Fibroblast of villous mesenchyme (primary cell): Measurements from ENCODE around the gene TAPT1. TPM values are rescaled to one million over a fixed set of nuclear protein-coding genes. Genes with fewer than 3 reads are reported as not detected.

Source experiments
- DNase-seq: peaks from one replicate; pipeline ENCODE4 v3.0.0-alpha.2; 2010; ENCODE audit warnings: low read depth
- H3K4me3 ChIP-seq: 2 replicates; pipeline ENCODE4 v1.5.1; 2011; ENCODE audit warnings: low read depth, mild to moderate bottlenecking, low read length
- total RNA-seq: library from RNA; depleted of rRNA; stranded (reverse); fragments of >200 nt; gene quantifications from 2 replicates; pipeline ENCODE4 v1.2.3, GENCODE V29; 2012
- TF ChIP-seq, protein P1 (sequence below): IDR thresholded peaks from 2 replicates; pipeline ENCODE4 v1.5.1; 2012; ENCODE audit warnings: low read depth, mild to moderate bottlenecking, low read length; ENCODE audit not compliant: insufficient read depth

Gene TAPT1
- total RNA-seq, 1 donor = 28.5 TPM

DNA sequence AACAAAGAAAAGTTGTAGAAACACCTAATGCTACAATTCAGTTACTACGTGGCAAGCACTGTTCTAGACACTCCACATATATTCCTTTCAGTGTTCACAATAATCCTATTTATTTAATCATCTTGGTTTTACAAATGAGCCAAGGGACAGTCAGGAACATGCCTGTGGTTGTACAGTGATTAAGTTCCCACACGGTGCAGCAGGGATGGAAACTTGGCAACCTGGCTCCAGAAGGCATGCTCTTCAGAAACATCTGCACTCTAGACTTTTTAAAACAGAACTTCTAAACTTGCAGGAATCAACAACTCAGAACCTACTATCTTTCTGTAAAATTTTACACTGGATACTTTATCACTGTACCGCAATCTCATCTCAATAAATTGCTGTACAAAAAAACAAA is 32.1 kb downstream of the TAPT1 start:
- H3K4me3 ChIP-seq = no peak overlapping the region
- TF ChIP-seq, protein P1, sequence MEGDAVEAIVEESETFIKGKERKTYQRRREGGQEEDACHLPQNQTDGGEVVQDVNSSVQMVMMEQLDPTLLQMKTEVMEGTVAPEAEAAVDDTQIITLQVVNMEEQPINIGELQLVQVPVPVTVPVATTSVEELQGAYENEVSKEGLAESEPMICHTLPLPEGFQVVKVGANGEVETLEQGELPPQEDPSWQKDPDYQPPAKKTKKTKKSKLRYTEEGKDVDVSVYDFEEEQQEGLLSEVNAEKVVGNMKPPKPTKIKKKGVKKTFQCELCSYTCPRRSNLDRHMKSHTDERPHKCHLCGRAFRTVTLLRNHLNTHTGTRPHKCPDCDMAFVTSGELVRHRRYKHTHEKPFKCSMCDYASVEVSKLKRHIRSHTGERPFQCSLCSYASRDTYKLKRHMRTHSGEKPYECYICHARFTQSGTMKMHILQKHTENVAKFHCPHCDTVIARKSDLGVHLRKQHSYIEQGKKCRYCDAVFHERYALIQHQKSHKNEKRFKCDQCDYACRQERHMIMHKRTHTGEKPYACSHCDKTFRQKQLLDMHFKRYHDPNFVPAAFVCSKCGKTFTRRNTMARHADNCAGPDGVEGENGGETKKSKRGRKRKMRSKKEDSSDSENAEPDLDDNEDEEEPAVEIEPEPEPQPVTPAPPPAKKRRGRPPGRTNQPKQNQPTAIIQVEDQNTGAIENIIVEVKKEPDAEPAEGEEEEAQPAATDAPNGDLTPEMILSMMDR = no peak
- DNase-seq = peak; percentile 35

DNA sequence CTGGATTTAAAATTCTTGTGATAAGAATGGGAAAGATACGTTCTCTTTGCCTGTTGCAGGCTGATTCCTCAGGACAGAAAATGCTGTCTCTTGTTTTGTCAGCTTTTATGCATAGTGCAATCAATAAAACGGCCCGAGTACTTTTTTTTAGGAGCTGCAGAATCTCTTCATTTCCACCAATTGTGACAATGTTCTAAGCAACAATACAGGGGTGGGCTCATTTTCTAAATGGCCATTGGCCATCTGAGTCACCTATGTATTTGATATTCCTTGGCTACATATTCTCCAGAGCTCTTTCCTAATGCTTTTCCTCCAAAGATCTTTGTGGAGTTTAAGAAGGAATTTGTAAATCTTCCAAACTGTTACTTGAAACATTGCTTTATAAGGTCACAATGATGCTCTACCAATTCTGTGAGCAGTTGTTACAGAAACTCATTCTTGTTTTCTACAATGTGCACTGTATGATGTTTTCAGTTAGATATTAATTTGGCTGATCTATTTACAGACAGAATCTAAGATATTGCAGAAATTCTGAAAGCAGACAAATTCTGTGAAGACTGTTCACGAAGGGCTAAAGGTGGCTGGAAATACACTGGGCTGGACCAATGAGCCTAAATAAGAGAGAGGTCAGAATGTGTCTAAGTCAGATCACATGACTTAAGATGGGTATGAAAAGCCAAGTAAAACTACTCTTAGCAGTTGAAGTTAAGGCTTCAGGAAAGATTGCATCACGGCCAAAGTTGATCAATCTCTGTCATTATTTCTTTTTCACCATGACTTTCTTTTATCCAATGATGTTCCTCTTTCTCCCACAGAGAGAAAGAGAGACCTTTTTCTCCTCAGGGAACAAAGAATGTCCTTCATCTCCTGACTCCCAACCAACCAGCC is 33.4 kb downstream of the TAPT1 start:
- DNase-seq = no peak
- H3K4me3 ChIP-seq = no peak overlapping the region
- TF ChIP-seq, protein P1 = no peak

DNA sequence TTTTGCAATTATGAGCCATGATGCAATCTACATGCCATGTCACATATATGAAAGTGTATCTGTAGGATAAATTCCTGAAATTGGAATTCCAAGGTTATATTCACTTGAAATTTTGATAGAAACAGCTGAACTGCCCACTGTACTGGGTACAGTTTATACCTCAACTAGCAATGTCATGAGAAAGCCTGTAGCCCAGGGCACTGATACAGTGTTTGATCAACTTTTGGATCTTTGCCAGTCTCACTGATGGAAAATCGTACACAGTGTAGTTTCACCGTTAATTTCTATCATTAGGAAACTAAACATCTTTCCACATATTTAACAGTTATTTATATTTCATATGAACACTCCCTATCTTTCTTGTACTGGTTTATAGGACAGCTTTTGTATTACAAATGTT is 34.2 kb downstream of the TAPT1 start:
- TF ChIP-seq, protein P1 = no peak
- no peak overlapping the region for H3K4me3 ChIP-seq
- DNase-seq = no peak

DNA sequence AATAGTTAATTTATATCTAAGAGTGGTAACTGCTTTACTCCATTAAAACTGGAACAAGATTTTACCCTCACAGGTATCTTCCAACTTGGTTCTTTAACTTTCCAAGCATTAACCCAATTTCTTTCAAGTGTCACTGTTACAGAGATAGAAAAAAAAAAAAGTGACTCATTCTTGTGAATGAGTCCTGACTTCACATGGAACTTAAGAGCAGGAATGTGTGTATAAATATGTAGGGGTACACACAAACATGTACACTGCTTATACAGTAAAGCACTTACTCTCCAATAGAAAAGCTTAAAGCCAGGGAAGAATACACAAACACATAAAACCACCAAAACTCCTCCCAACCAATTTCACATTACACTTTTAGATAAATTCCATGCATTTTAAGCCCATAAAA is 38.8 kb downstream of the TAPT1 start:
- DNase-seq = no peak
- TF ChIP-seq, protein P1 = no peak
- H3K4me3 ChIP-seq = no peak overlapping the region

DNA sequence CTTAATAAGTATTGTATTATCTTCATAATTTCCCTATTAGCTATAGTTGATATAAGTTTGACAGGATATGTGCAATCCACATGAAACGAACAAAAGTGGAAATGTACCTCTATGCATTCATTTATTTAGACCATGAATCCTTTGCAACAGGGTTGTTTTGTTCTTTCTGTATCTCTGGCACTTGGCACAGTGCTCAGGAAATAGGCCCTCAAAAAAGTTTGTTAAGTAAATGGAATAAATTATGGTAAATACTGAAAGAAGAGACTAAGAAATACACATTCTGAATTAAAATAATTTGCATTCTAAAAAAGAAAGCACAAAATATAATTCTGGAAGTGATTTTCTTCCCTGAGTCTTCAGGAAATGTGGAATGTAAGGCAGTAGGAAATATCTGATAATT is 39.3 kb downstream of the TAPT1 start:
- DNase-seq = no peak
- H3K4me3 ChIP-seq = no peak overlapping the region
- TF ChIP-seq, protein P1 = no peak

DNA sequence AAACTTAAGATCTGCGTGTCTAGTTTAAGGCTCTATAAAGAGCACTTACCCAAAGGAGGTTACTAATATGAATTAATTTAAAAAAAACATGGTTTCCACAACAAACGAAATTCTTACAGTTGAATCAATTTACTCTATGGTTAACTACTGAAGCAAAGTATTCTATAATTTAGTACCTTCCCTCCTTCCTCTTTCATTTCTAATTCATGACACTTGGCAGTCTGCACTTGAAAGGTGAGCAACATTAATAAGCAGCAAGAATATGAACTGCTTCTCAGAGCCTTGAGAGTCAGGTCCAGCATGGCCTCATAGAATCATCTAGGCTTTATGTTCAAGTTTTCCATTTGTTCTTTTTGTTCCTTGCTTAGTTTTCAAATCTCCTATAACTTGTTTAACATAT is 42.7 kb downstream of the TAPT1 start:
- TF ChIP-seq, protein P1 = no peak
- no peak for DNase-seq
- no peak overlapping the region for H3K4me3 ChIP-seq
